GM21737 (cell line): ENCODE results near the gene C3orf49.

ENCODE experiments used
- ATAC-seq: cut with Tn5 transposase; IDR thresholded peaks from one replicate; pipeline ENCODE4 v1.9.1; 2021; ENCODE audit warnings: mild to moderate bottlenecking, moderate library complexity; ENCODE audit not compliant: unreplicated experiment

The C3orf49 gene

GRCh38 chr3:63849175-63849574 lies 30.1 kb downstream of the C3orf49 start:
- no peak for ATAC-seq

GRCh38 chr3:63851287-63851686 lies 32.2 kb downstream of the C3orf49 start:
- ATAC-seq: no peak

GRCh38 chr3:63853106-63853505 lies 34.0 kb downstream of the C3orf49 start:
- ATAC-seq: no peak

GRCh38 chr3:63855333-63855940 lies 36.3 kb downstream of the C3orf49 start:
- ATAC-seq: no peak

GRCh38 chr3:63857311-63857710 lies 38.2 kb downstream of the C3orf49 start:
- ATAC-seq: no peak

GRCh38 chr3:63860776-63861175 lies 41.7 kb downstream of the C3orf49 start:
- ATAC-seq: no peak

- no peak for ATAC-seq
Observed at GRCh38 chr3:63861306-63861705, 42.2 kb downstream of the C3orf49 start.

- no peak for ATAC-seq
Observed at GRCh38 chr3:63862804-63863149, 43.7 kb downstream of the C3orf49 start.

- ATAC-seq: peak; percentile 62
Observed at GRCh38 chr3:63863150-63864007, 44.3 kb downstream of the C3orf49 start, which contains the start of the genes ATXN7 and THOC7. ATXN7 (plus strand) TSS chr3:63863867; CDS start chr3:63912599, 48,732 bp downstream. THOC7 (minus strand) TSS chr3:63863805; CDS start chr3:63863790, 15 bp downstream.

GRCh38 chr3:63864008-63864964 lies 45.2 kb downstream of the C3orf49 start:
- peak; percentile 51 for ATAC-seq

- no peak for ATAC-seq
Observed at GRCh38 chr3:63864965-63865327, 45.8 kb downstream of the C3orf49 start.

- ATAC-seq: no peak
Observed at GRCh38 chr3:63867225-63867624, 48.1 kb downstream of the C3orf49 start.

- no peak for ATAC-seq
Observed at GRCh38 chr3:63869940-63870614, 51.0 kb downstream of the C3orf49 start.

- no peak for ATAC-seq
Observed at GRCh38 chr3:63870615-63871005, 51.5 kb downstream of the C3orf49 start.

- no peak for ATAC-seq
Observed at GRCh38 chr3:63872135-63872924, 53.2 kb downstream of the C3orf49 start.

GRCh38 chr3:63874769-63875168 lies 55.7 kb downstream of the C3orf49 start:
- no peak for ATAC-seq

- ATAC-seq: no peak
Observed at GRCh38 chr3:63875510-63875909, 56.4 kb downstream of the C3orf49 start.

- ATAC-seq: no peak
Observed at GRCh38 chr3:63876260-63876659, 57.2 kb downstream of the C3orf49 start.

GRCh38 chr3:63877737-63878393 lies 58.8 kb downstream of the C3orf49 start:
- ATAC-seq: no peak
